Testis (tissue), 2 donors: ENCODE measurements around the gene PLCB1.

Experiments
- CTCF ChIP-seq, 3 experiments: fragments of 450-650 bp in 2 of 3; fragments of 200-600 bp in 1 of 3; sonication (generic) in 1 of 3; IDR thresholded peaks; one replicate each; pipeline ENCODE4 v1.5.1; 2016 to 2019; ENCODE audit warnings: antibody characterized with exemption in 3 of 3, mild to moderate bottlenecking in 2 of 3, moderate library complexity in 1 of 3
- POLR2A ChIP-seq: fragments of 450-650 bp; IDR thresholded peaks from one replicate; pipeline ENCODE4 v1.6.1; 2017; ENCODE audit warnings: antibody characterized with exemption, mild to moderate bottlenecking, moderate library complexity

DNA sequence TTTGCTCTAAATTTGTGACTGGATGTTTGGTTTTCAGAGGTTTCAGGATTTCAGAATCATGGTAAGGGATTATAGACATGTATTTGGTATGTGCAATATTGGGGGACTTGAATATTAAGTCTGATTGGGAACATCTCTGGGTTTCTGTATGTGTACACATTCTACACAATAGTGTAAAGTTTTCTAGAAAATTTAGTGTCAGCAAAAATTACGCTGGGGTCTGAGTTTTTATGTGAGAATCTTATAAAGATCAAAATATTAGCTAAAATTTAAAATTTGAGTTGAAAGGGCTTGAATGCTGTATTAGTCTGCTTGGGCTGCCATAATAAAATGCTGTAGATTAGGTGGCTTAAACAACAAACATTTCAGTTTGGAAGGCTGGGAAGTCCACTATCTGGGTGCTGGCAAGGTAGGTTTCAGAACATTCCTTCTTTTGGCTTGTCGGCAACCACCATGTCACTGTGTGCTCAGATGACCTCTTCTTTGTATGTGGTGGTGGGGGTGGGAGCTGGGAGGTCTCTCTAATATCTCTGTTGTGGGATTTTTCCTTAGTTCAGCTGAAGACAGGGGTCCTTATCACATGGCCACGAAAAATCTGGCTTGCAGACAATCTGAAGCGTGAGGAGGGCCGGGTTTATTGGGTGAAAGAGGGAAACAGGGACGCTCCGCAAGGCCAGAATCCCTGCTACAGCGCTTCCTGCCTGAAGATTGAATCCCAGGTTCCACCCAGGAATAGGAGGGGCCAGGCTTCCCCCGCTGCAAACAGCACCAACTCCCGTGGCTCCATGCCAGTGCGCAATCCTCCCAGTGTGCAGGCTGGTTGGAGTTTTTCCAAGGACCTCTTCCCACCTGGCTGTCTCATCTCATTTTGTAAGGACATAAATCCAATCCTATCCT is 299.7 kb downstream of the PLCB1 start:
- TF ChIP-seq CTCF (IDR thresholded peaks at IDR 0.05) (no peak), POLR2A (no peak)
